Right lobe of liver (tissue), 4 donors: Measurements from ENCODE around the gene ERGIC1.
A peak's percentile ranks its signal among the peaks of the same experiment; 100 is the strongest.

ENCODE experiments used
- CTCF ChIP-seq, 4 donors: fragments of 200-600 bp in 3 of 4; fragments of 450-650 bp in 1 of 4; IDR thresholded peaks; one replicate each; pipeline versions ENCODE4 v1.5.1 to v1.8.0; 2016 to 2022; ENCODE audit warnings: antibody characterized with exemption in 4 of 4, mild to moderate bottlenecking in 2 of 4
- POLR2A ChIP-seq: fragments of 450-650 bp; IDR thresholded peaks from one replicate; pipeline ENCODE4 v1.6.1; 2017; ENCODE audit warnings: antibody characterized with exemption, mild to moderate bottlenecking
- donor health status: DM: no; HTN: no; CAD: no.
- donor health status: DM: no; HTN: no; CAD: no.
- donor health status: DM: no; HTN: yes; CAD: no.

GRCh38 chr5:172868924-172869591 lies 35.0 kb downstream of the ERGIC1 start:
- TF ChIP-seq CTCF (IDR thresholded peaks at IDR 0.05): peak in 3 of 4 donors; percentile 15 to 24 (median 22)
- TF ChIP-seq POLR2A: peak; percentile 43
